HCT116 (cell line): ENCODE data around the gene ADARB2.

Experiments used
- ATF3 ChIP-seq: IDR thresholded peaks from 2 replicates; pipeline ENCODE4 v1.6.1; 2012
- CTCF ChIP-seq, 3 experiments: fragments of 200-600 bp in 1 of 3; sonication (generic) in 1 of 3; IDR thresholded peaks in 2 of 3; conservative IDR thresholded peaks in 1 of 3; 2 replicates each; pipeline ENCODE4 v1.5.1; 2012 to 2017; ENCODE audit warnings: low read depth in 2 of 3, low read length in 2 of 3, antibody characterized with exemption in 1 of 3, borderline replicate concordance in 1 of 3, control low read depth in 1 of 3, mild to moderate bottlenecking in 1 of 3, mixed read lengths in 1 of 3, mixed run types in 1 of 3, moderate library complexity in 1 of 3; ENCODE audit not compliant: insufficient read depth in 1 of 3
- MAX ChIP-seq: IDR thresholded peaks from 2 replicates; pipeline ENCODE4 v1.6.1; 2012
- SIN3A ChIP-seq: IDR thresholded peaks from 2 replicates; pipeline ENCODE4 v1.6.1; 2012; ENCODE audit warnings: low read depth

GRCh38 chr10:1362589-1363445, 374.5 kb downstream of the ADARB2 start:
- no peak for TF ChIP-seq CTCF (IDR thresholded peaks at IDR 0.05 in 2 of 3, conservative IDR thresholded peaks at IDR 0.05 in 1 of 3; ENCODE audit: borderline replicate concordance in 1 of 3, insufficient read depth in 1 of 3, low read depth in 2 of 3, low read length in 2 of 3)
- TF ChIP-seq ATF3 = no peak
- TF ChIP-seq MAX = no peak
- TF ChIP-seq SIN3A = no peak
